ENCODE measurements around the gene RGS7. TPM values are rescaled to one million over a fixed set of nuclear protein-coding genes. Genes with fewer than 3 reads are reported as not detected.

RGS7 gene
- total RNA-seq, 2 donors from 2014 or later: 0.26 to 0.99 TPM

- ATAC-seq (no peak), DNase-seq (no peak)
- Histone ChIP-seq H3K27ac (no peak overlapping the region), H3K27me3 (no peaks in the 10 kb centered on the region), H3K4me3 (no peak overlapping the region), H3K36me3 (replicated peaks in 1 of 2; ENCODE audit: insufficient read depth in 1 of 2, low read depth in 2 of 2) (no peaks in the 10 kb centered on the region), H3K9me3 (no peaks in the 10 kb centered on the region), H3K4me1 (no peaks in the 10 kb centered on the region)
- intact Hi-C loops (cut with DNase I): no loop called here
- WGBS, 2 donors: 76 to 92% methylated on average over 4 of the region's 4 CpGs
- TF ChIP-seq POLR2A (IDR thresholded peaks at IDR 0.05) (no peak), CTCF (IDR thresholded peaks at IDR 0.05) (no peak)
Observed at GRCh38 chr1:240928265-240928664, 428.7 kb downstream of the RGS7 start.

- ATAC-seq (no peak), DNase-seq (no peak)
- 48 to 56% methylated on average over 3 of the region's 3 CpGs for WGBS, 2 donors
- Histone ChIP-seq H3K4me3 (no peak overlapping the region), H3K27ac (no peak overlapping the region), H3K36me3 (replicated peaks in 1 of 2; ENCODE audit: insufficient read depth in 1 of 2, low read depth in 2 of 2) (no peaks in the 10 kb centered on the region), H3K27me3 (no peaks in the 10 kb centered on the region), H3K4me1 (no peaks in the 10 kb centered on the region), H3K9me3 (no peaks in the 10 kb centered on the region)
- intact Hi-C loops (cut with DNase I): no loop called here
- TF ChIP-seq CTCF (IDR thresholded peaks at IDR 0.05) (no peak), POLR2A (IDR thresholded peaks at IDR 0.05) (no peak)
Observed at GRCh38 chr1:240927821-240928220, 429.2 kb downstream of the RGS7 start.

DNA sequence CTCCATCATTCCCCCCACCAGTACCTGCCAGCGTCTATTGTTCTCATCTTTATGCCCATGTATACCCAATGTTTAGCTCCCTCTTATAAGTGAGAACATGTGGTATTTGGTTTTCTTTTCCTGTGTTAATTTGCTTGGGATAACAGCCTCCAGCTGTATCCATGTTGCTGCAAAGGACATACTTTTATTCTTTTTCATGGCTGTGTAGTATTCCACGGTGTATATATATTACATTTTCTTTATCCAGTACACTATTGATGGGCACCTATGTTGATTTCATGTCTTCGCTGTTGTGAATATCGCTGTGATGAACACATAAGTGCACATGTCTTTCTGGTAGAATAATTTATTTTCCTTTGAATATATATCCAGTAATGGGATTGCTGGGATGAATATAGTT lies 431.7 kb downstream of the RGS7 start:
- TF ChIP-seq POLR2A (IDR thresholded peaks at IDR 0.05): no peak
- H3K4me1 ChIP-seq: no peaks in the 10 kb centered on the region
- WGBS, 2 donors: 74 to 87% methylated on average over 4 of the region's 4 CpGs
- no peaks in the 10 kb centered on the region for H3K9me3 ChIP-seq
- no peak overlapping the region for H3K4me3 ChIP-seq
- DNase-seq (no peak), ATAC-seq (no peak)
- H3K36me3 ChIP-seq (replicated peaks in 1 of 2; ENCODE audit: insufficient read depth in 1 of 2, low read depth in 2 of 2): no peaks in the 10 kb centered on the region
- intact Hi-C loops (cut with DNase I): no loop called here
- H3K27ac ChIP-seq: no peak overlapping the region
- no peaks in the 10 kb centered on the region for H3K27me3 ChIP-seq

DNA sequence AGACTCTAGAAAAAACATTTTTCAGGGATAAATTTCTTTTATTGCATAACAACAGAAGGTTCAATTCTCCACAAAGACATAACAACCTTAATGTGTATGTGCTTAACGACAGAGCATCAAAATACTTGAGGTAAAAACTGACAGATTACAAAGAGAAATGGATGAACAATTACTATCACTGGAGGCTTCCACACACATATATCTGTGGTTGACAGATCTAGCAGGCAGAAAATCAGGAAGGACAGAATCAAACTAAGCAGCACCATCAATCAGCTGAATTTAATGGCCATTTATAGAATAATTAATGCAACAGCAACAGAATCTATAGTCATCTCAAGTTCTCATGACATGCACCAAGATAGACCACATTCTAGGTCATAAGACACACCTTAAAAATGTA lies 439.0 kb downstream of the RGS7 start:
- H3K4me1 ChIP-seq: no peaks in the 10 kb centered on the region
- DNase-seq: no peak
- TF ChIP-seq POLR2A (IDR thresholded peaks at IDR 0.05) (no peak), CTCF (IDR thresholded peaks at IDR 0.05) (no peak)
- intact Hi-C loops (cut with DNase I): no loop called here
- no peak for ATAC-seq
- H3K4me3 ChIP-seq: no peak overlapping the region
- no peaks in the 10 kb centered on the region for H3K9me3 ChIP-seq
- H3K27me3 ChIP-seq: no peaks in the 10 kb centered on the region
- WGBS, 2 donors: 32 to 54% methylated on average over 1 of the region's 1 CpG
- H3K27ac ChIP-seq: no peak overlapping the region
- H3K36me3 ChIP-seq (replicated peaks in 1 of 2; ENCODE audit: insufficient read depth in 1 of 2, low read depth in 2 of 2): no peaks in the 10 kb centered on the region

GRCh38 chr1:240914506-240914905 lies 442.5 kb downstream of the RGS7 start:
- Histone ChIP-seq H3K4me1 (no peaks in the 10 kb centered on the region), H3K4me3 (no peak overlapping the region), H3K36me3 (replicated peaks in 1 of 2; ENCODE audit: insufficient read depth in 1 of 2, low read depth in 2 of 2) (no peaks in the 10 kb centered on the region), H3K9me3 (no peaks in the 10 kb centered on the region), H3K27ac (no peak overlapping the region), H3K27me3 (no peaks in the 10 kb centered on the region)
- no peak for TF ChIP-seq CTCF (IDR thresholded peaks at IDR 0.05)
- TF ChIP-seq POLR2A (IDR thresholded peaks at IDR 0.05): no peak
- 28 to 34% methylated on average over 1 of the region's 1 CpG for WGBS, 2 donors
- ATAC-seq (no peak), DNase-seq (no peak)
- intact Hi-C loops (cut with DNase I): no loop called here

All from body of pancreas (tissue), 4 donors.